Effector memory CD4-positive, alpha-beta T cell (primary cell): ENCODE measurements around the gene HDGFL2.

Source experiments
- DNase-seq, 3 donors: peaks; one replicate each; pipeline ENCODE4 v3.0.0-alpha.2; 2020
- H3K27ac ChIP-seq: 2 replicates; pipeline ENCODE4 v1.7.0; 2013; ENCODE audit warnings: mild to moderate bottlenecking, low read length, moderate library complexity; ENCODE audit not compliant: insufficient read depth, poor library complexity, severe bottlenecking
- H3K27me3 ChIP-seq: replicated peaks from 2 replicates; pipeline ENCODE4 v1.7.0; 2013; ENCODE audit warnings: mild to moderate bottlenecking, low read length; ENCODE audit not compliant: insufficient read depth, control insufficient read depth, poor library complexity, severe bottlenecking
- H3K36me3 ChIP-seq: 2 replicates; pipeline ENCODE4 v1.7.0; 2013; ENCODE audit warnings: mild to moderate bottlenecking, low read length, moderate library complexity; ENCODE audit not compliant: control insufficient read depth, insufficient read depth
- H3K4me1 ChIP-seq: 2 replicates; pipeline ENCODE4 v1.7.0; 2013; ENCODE audit warnings: low read length, mild to moderate bottlenecking; ENCODE audit not compliant: control insufficient read depth, insufficient read depth, poor library complexity, severe bottlenecking
- H3K4me3 ChIP-seq: 2 replicates; pipeline ENCODE4 v1.7.0; 2013; ENCODE audit warnings: low read length, low read depth, mild to moderate bottlenecking; ENCODE audit not compliant: insufficient read depth, poor library complexity, severe bottlenecking
- H3K9me3 ChIP-seq: 2 replicates; pipeline ENCODE4 v1.7.0; 2013; ENCODE audit warnings: mild to moderate bottlenecking, low read length, moderate library complexity; ENCODE audit not compliant: control insufficient read depth

HDGFL2 gene

DNA sequence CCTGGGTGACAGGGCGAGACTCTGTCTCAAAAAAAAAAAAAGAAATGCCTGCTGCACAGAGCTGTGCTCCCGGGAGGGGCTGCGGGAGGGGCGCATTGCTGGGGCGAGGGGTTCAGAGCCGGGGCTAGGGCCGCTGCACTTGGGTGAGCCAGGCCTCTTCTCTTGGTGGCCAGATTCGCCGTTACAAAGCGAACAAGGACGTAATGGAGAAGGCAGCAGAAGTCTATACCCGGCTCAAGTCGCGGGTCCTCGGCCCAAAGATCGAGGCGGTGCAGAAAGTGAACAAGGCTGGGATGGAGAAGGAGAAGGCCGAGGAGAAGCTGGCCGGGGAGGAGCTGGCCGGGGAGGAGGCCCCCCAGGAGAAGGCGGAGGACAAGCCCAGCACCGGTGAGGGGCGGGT lies 27.2 kb downstream of the HDGFL2 start:
- H3K4me3 ChIP-seq: no peak overlapping the region
- H3K36me3 ChIP-seq: peaks cover 42% of the 10 kb centered on the region
- no peak for DNase-seq
- H3K27ac ChIP-seq: no peak overlapping the region
- no peaks in the 10 kb centered on the region for H3K4me1 ChIP-seq
- H3K9me3 ChIP-seq: no peaks in the 10 kb centered on the region
- no peaks in the 10 kb centered on the region for H3K27me3 ChIP-seq

DNA sequence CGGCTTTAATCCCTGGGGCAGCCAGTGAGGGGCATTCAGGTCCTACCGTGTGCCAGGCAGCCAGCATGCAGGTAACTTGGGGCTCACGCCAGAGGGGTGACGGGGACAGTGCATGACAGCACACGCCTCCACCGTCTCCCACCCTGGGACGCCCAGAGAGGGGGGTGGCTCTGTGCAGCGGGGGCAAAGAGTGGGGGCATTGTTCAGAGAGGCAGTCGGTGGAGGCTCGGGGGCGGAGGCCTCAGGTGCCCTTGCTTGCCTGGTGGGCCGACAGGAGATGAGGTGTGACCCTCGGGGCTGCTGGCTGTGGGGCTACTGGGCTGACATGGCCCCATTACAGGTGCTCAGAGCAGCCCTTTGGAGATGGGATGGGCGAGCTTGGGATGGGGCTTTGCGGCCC lies 27.8 kb downstream of the HDGFL2 start:
- no peak for DNase-seq
- H3K4me1 ChIP-seq: no peaks in the 10 kb centered on the region
- H3K27ac ChIP-seq: no peak overlapping the region
- no peak overlapping the region for H3K4me3 ChIP-seq
- no peaks in the 10 kb centered on the region for H3K9me3 ChIP-seq
- H3K36me3 ChIP-seq: peaks cover 36% of the 10 kb centered on the region
- no peaks in the 10 kb centered on the region for H3K27me3 ChIP-seq

DNA sequence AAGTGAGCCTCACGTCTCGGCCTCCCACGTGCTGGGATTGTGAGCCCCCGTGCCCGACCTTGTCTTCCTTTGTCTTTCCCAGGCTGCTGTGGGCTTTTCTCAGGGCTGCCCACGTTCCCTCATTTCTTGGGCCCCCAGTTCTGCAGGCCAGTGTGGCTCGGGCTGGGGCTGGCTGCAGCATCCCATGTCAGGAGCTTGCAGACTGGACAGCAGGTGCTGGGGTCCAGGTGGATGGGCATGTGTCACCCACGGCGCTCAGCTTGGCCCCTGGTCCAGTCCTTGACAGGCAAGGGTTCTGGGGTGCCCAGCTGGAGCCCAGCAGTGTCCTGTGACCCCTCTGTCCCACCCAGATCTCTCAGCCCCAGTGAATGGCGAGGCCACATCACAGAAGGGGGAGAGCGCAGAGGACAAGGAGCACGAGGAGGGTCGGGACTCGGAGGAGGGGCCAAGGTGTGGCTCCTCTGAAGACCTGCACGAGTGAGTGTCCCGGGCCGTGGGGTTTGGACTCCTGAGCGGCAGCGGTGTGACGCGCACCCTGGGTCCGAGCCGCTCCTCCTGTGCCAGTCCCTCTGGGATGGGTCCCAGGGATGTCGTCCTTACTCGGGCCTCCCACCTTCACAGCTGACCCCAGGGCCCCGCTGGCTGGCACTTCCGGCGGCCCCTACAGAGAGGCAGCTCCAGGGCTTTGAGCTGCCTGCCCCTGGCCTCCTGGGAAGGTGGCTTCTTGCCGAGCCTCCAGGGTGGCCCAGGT lies 28.9 kb downstream of the HDGFL2 start:
- DNase-seq: no peak
- Histone ChIP-seq H3K27me3 (no peaks in the 10 kb centered on the region), H3K4me1 (no peaks in the 10 kb centered on the region), H3K36me3 (peaks cover 28% of the 10 kb centered on the region), H3K27ac (no peak overlapping the region), H3K9me3 (no peaks in the 10 kb centered on the region), H3K4me3 (no peak overlapping the region)

DNA sequence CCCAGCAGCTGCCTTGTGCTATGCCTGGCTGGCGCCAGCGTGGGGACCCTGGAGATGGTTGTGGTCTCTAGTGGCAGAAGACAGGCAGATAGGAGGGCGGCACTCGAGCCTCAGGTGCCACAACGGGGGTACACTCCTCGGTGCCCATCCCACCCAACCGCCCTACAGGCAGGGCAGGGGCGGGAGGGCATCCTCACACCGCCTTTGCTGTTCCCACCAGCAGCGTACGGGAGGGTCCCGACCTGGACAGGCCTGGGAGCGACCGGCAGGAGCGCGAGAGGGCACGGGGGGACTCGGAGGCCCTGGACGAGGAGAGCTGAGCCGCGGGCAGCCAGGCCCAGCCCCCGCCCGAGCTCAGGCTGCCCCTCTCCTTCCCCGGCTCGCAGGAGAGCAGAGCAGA lies 29.6 kb downstream of the HDGFL2 start:
- H3K27me3 ChIP-seq: no peaks in the 10 kb centered on the region
- H3K27ac ChIP-seq: no peak overlapping the region
- no peaks in the 10 kb centered on the region for H3K4me1 ChIP-seq
- H3K9me3 ChIP-seq: no peaks in the 10 kb centered on the region
- no peak overlapping the region for H3K4me3 ChIP-seq
- DNase-seq: no peak
- H3K36me3 ChIP-seq: peaks cover 23% of the 10 kb centered on the region

DNA sequence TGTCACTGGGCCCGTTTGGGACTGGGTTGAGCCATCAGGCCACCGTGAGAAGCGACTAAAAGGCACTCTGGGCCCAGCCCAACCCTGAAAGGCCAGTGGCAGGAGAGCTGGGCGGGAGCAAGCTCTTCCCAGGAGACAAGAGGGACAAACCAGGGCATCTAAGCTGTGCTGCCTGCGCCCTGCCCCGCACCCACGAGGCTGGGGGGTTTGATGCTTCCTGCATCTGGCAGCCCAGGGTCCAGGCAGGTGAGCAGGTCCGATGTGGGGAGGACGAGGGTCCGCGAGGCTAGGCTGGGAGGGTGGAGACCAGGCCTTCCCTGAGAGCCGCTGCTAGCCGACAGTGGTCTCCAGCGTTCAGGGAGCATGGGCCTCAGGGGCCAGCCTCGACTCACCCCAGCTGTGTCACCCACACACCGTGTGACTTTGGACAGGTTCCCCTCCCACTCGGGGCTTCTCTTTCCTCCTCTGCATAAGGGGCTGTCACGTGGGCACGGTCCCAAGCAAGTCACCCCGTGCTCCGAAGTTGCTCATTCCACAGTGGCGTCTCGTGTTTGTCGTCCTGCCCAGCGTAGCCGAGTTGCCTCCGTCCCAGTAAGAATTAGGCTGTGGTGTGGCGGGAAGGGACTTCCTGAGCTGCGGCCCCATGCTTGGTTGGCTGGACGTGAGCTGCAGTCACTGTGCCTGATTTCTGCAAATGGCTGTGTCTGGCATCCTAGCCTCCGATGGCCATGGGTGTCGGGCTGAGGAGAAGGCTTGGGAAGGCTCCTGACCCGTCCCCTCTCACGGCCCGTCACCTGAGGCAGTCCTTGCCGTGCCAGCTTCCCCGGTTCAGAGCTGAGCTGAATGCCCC lies 30.4 kb downstream of the HDGFL2 start:
- H3K36me3 ChIP-seq: peaks cover 23% of the 10 kb centered on the region

DNA sequence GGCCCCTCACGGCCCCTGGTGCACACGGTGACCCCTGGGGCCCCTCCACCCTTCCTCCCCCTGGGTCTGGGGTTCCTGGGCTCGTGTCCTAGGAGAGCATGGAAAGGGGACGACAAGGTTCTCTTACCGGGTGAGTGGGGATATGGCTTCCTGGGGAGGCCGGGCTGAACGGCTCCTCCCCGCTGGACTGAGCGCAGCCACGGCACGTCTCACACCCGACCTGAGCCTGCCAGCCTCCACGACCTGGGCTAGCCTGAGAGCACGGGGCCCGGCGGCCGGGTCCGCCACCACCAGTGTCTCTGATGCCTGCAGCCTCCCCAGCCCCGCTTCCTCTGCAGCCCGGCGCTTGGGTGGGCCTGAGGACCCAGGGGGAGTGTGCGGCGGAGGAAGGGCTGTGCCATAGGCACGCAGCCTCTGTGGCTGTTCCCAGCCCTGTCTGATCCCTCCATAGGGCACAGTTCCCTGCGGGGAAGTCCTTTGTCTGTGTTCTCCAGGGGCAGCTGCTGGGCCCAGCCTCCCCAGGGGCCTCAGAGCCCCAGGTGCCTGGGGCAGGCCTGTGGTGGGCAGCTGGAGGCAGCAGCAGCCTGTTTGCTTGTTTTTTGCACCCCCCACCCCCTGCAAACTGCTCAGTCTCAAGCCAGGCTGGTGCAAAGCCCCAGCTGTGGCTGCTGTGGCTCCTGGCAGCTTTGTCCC lies 31.2 kb downstream of the HDGFL2 start:
- H3K36me3 ChIP-seq: peaks cover 17% of the 10 kb centered on the region
- no peak for DNase-seq
- no peak overlapping the region for H3K4me3 ChIP-seq
- no peaks in the 10 kb centered on the region for H3K4me1 ChIP-seq
- H3K9me3 ChIP-seq: no peaks in the 10 kb centered on the region
- H3K27ac ChIP-seq: no peak overlapping the region
- no peaks in the 10 kb centered on the region for H3K27me3 ChIP-seq

More for the DNA sequence above, 30.4 kb downstream of the HDGFL2 start:
- no peak overlapping the region for H3K4me3 ChIP-seq
- no peaks in the 10 kb centered on the region for H3K4me1 ChIP-seq
- DNase-seq: no peak
- no peaks in the 10 kb centered on the region for H3K9me3 ChIP-seq
- no peak overlapping the region for H3K27ac ChIP-seq
- no peaks in the 10 kb centered on the region for H3K27me3 ChIP-seq

DNA sequence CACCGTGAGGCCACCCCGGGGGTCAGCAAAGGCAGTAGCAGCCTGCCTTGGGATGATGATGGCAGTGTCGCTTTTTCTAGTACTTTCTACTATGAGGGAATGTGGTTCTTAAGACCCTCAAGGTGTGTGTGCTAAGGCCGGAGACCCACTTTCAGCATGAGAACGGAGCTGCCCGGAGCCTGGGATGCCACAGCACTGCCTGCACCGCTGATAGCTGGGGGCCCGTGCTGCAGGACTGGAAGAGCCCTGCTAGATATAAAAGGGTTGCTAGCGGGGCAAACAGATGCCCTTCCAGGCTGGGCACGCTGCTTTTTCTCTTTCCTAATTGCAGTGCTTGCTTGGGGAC lies 31.7 kb downstream of the HDGFL2 start:
- Histone ChIP-seq H3K27ac (no peak overlapping the region), H3K4me1 (no peaks in the 10 kb centered on the region), H3K9me3 (no peaks in the 10 kb centered on the region), H3K27me3 (no peaks in the 10 kb centered on the region), H3K4me3 (no peak overlapping the region), H3K36me3 (peaks cover 15% of the 10 kb centered on the region)
- no peak for DNase-seq

DNA sequence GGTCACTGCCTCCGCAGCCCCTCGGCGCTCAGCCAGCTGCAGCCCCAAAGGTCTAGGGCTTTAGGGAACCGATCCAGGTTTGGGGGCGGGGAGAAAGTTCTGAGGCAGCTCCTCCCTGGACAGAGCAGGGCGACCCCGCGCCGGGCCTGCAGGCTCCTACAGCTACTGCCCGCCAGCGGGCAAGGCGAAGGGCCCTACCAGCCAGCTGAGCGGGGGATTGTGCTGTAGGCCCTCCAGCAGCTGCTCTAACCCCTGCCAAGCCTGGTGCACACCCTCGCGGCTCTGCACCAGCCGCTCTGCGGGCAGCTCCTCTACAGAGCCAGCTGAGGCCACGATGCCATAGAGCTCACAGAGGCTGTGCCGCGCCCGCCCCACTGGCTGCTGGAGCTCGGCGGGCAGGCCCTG lies 32.2 kb downstream of the HDGFL2 start:
- Histone ChIP-seq H3K4me1 (no peaks in the 10 kb centered on the region), H3K27me3 (no peaks in the 10 kb centered on the region), H3K4me3 (no peak overlapping the region), H3K27ac (no peak overlapping the region), H3K36me3 (peaks cover 15% of the 10 kb centered on the region), H3K9me3 (no peaks in the 10 kb centered on the region)
- DNase-seq: no peak

DNA sequence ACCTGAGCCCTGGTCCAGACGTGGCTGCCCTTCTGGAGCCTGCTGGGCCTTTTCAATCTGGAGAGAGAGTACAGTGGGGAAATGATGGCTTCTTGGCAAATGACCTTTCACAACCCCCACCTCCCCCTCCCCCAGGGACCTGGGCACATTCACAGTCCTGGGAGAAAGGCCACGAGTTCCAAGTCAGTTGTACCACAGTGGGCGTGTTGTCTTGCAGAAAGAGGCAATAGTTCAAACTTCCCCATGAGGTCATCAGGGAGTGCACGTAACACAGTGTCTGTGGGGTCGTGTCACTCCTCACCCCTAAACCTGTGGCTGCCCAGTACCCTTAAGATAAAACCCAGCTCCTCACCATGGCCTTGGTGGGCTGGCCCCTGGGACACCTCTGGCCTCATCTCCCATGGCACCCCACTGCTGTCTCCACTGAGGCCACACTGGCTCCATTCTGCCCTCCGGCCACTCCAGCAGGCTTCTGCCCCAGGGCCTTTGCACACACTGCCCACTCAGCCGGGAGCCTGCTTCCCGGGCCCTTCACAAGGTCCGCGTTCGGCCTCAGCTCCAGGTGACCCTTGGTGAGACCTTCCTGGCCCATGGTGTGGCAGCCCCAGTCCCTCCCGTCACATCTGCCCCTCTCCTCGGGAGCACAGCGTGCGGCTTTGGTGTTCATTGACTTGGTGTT lies 32.9 kb downstream of the HDGFL2 start:
- DNase-seq: no peak
- Histone ChIP-seq H3K27ac (no peak overlapping the region), H3K4me3 (no peak overlapping the region), H3K4me1 (no peaks in the 10 kb centered on the region), H3K36me3 (peaks cover 15% of the 10 kb centered on the region), H3K27me3 (no peaks in the 10 kb centered on the region), H3K9me3 (no peaks in the 10 kb centered on the region)
